ENCODE data around the gene STRIP1. TPM values are rescaled to one million over a fixed set of nuclear protein-coding genes. Genes with fewer than 3 reads are reported as not detected.

Gene STRIP1
- total and polyA plus RNA-seq, 2 donors (not counting 1 experiment from before 2014, with no cell fraction given), result 17.2 to 43.8 TPM

DNA sequence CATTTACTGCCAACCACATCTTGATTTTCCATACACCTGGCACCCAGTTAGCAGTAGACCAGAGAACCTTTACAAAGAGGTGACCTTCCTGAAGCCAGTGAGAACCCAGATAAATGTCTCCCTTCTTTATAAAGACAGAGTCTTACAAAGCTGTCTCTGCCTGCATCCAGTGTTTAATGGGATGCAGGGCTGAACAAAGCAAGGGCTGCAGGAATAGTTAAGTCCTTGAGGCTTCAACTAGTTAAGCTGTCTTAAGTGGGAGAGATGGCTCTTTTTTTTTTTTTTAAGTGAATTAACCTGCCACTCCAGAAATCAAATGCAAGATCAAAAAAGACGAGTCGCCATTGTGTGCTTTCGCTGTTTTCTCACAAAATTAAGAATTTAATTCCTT lies 48.4 kb upstream of the STRIP1 start:
- no peaks in the 10 kb centered on the region for H3K36me3 ChIP-seq (ENCODE audit: control insufficient read depth, insufficient read depth, low read length)
- no peak for TF ChIP-seq EZH2 (IDR thresholded peaks at IDR 0.05; ENCODE audit: low read length, missing control alignments)
- TF ChIP-seq, protein P1, sequence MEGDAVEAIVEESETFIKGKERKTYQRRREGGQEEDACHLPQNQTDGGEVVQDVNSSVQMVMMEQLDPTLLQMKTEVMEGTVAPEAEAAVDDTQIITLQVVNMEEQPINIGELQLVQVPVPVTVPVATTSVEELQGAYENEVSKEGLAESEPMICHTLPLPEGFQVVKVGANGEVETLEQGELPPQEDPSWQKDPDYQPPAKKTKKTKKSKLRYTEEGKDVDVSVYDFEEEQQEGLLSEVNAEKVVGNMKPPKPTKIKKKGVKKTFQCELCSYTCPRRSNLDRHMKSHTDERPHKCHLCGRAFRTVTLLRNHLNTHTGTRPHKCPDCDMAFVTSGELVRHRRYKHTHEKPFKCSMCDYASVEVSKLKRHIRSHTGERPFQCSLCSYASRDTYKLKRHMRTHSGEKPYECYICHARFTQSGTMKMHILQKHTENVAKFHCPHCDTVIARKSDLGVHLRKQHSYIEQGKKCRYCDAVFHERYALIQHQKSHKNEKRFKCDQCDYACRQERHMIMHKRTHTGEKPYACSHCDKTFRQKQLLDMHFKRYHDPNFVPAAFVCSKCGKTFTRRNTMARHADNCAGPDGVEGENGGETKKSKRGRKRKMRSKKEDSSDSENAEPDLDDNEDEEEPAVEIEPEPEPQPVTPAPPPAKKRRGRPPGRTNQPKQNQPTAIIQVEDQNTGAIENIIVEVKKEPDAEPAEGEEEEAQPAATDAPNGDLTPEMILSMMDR (conservative IDR thresholded peaks at IDR 0.05 in 1 of 2, IDR thresholded peaks at IDR 0.05 in 1 of 2; ENCODE audit: low read depth in 1 of 2, low read length in 2 of 2), result no peak
- peak overlapping the region; percentile 82 to 90 (median 89) for H3K4me3 ChIP-seq (replicated peaks in 1 of 4; ENCODE audit: control extremely low read depth in 1 of 4, insufficient read depth in 1 of 4, low read depth in 3 of 4, low read length in 4 of 4)
- no peak for DNase-seq (ENCODE audit: low read depth in 2 of 2)
- H3K4me1 ChIP-seq (ENCODE audit: control insufficient read depth, extremely low read depth, insufficient read depth, low read length), result peaks cover 6% of the 10 kb centered on the region
- H3K27me3 ChIP-seq (ENCODE audit: control insufficient read depth, insufficient read depth, low read length), result no peaks in the 10 kb centered on the region
- no peak overlapping the region for H3K9ac ChIP-seq (ENCODE audit: insufficient read depth, low read length)
- peak overlapping the region; percentile 97 for H3K27ac ChIP-seq (ENCODE audit: insufficient read depth, low read length)
- no peaks in the 10 kb centered on the region for H4K20me1 ChIP-seq (ENCODE audit: control insufficient read depth, extremely low read depth, insufficient read depth, low read length)
- H3K79me2 ChIP-seq (ENCODE audit: control insufficient read depth, insufficient read depth, low read length), result peaks cover 44% of the 10 kb centered on the region
- H2AFZ ChIP-seq (ENCODE audit: low read length), result no peak overlapping the region
- peak overlapping the region; percentile 96 for H3K4me2 ChIP-seq (ENCODE audit: extremely low read depth, insufficient read depth, low read length)
- H3K9me3 ChIP-seq (ENCODE audit: control insufficient read depth, insufficient read depth, low read depth, low read length), result no peaks in the 10 kb centered on the region

DNA sequence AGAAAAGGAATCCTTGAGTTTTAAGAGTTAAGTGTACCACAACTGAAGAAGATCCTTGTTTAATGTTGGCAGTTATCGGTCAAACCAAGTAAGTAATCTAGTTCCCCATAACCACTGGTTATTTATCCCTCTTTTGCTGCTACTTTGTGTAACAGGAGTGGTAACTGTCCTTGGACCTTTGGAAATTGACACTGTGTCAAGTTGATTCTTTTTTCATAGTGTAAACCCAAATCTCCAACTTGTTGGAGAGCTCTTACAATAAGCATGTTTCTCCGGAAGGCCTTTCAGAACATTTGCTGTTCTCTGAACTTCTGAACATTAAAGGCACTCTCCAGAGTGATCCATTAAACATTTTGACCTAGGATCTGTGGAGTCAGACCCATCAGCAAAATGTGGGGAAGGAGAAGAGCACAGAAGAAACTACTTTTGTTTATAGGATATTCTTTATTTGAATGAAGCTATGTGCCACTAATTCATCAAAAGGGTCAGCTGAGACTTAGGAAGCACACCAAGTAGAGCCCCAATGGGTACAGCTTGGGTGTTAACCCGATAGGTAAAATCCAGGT lies 46.0 kb upstream of the STRIP1 start:
- Histone ChIP-seq H4K20me1 (ENCODE audit: control insufficient read depth, extremely low read depth, insufficient read depth, low read length) (no peaks in the 10 kb centered on the region), H3K4me2 (ENCODE audit: extremely low read depth, insufficient read depth, low read length) (no peak overlapping the region), H3K36me3 (ENCODE audit: control insufficient read depth, insufficient read depth, low read length) (no peaks in the 10 kb centered on the region), H3K27me3 (ENCODE audit: control insufficient read depth, insufficient read depth, low read length) (no peaks in the 10 kb centered on the region), H3K9ac (ENCODE audit: insufficient read depth, low read length) (no peak overlapping the region), H3K9me3 (ENCODE audit: control insufficient read depth, insufficient read depth, low read depth, low read length) (no peaks in the 10 kb centered on the region), H2AFZ (ENCODE audit: low read length) (no peak overlapping the region), H3K4me3 (replicated peaks in 1 of 4; ENCODE audit: control extremely low read depth in 1 of 4, insufficient read depth in 1 of 4, low read depth in 3 of 4, low read length in 4 of 4) (no peak overlapping the region), H3K4me1 (ENCODE audit: control insufficient read depth, extremely low read depth, insufficient read depth, low read length) (peaks cover 6% of the 10 kb centered on the region), H3K79me2 (ENCODE audit: control insufficient read depth, insufficient read depth, low read length) (peaks cover 50% of the 10 kb centered on the region), H3K27ac (ENCODE audit: insufficient read depth, low read length) (no peak overlapping the region)
- no peak for DNase-seq (ENCODE audit: low read depth in 2 of 2)
- TF ChIP-seq EZH2 (IDR thresholded peaks at IDR 0.05; ENCODE audit: low read length, missing control alignments), result no peak
- TF ChIP-seq, protein P1 (conservative IDR thresholded peaks at IDR 0.05 in 1 of 2, IDR thresholded peaks at IDR 0.05 in 1 of 2; ENCODE audit: low read depth in 1 of 2, low read length in 2 of 2), result no peak

- H3K9me3 ChIP-seq (ENCODE audit: control insufficient read depth, insufficient read depth, low read depth, low read length), result no peaks in the 10 kb centered on the region
- H3K27me3 ChIP-seq (ENCODE audit: control insufficient read depth, insufficient read depth, low read length), result no peaks in the 10 kb centered on the region
- peak in 1 of 2 donors; percentile 54 for DNase-seq (ENCODE audit: low read depth in 2 of 2)
- TF ChIP-seq, protein P1 (conservative IDR thresholded peaks at IDR 0.05 in 1 of 2, IDR thresholded peaks at IDR 0.05 in 1 of 2; ENCODE audit: low read depth in 1 of 2, low read length in 2 of 2), result no peak
- no peak for TF ChIP-seq EZH2 (IDR thresholded peaks at IDR 0.05; ENCODE audit: low read length, missing control alignments)
- peaks cover 50% of the 10 kb centered on the region for H3K79me2 ChIP-seq (ENCODE audit: control insufficient read depth, insufficient read depth, low read length)
- H4K20me1 ChIP-seq (ENCODE audit: control insufficient read depth, extremely low read depth, insufficient read depth, low read length), result no peaks in the 10 kb centered on the region
- no peak overlapping the region for H3K4me3 ChIP-seq (replicated peaks in 1 of 4; ENCODE audit: control extremely low read depth in 1 of 4, insufficient read depth in 1 of 4, low read depth in 3 of 4, low read length in 4 of 4)
- no peak overlapping the region for H2AFZ ChIP-seq (ENCODE audit: low read length)
- no peak overlapping the region for H3K27ac ChIP-seq (ENCODE audit: insufficient read depth, low read length)
- H3K36me3 ChIP-seq (ENCODE audit: control insufficient read depth, insufficient read depth, low read length), result no peaks in the 10 kb centered on the region
- H3K9ac ChIP-seq (ENCODE audit: insufficient read depth, low read length), result no peak overlapping the region
- H3K4me2 ChIP-seq (ENCODE audit: extremely low read depth, insufficient read depth, low read length), result no peak overlapping the region
- H3K4me1 ChIP-seq (ENCODE audit: control insufficient read depth, extremely low read depth, insufficient read depth, low read length), result no peaks in the 10 kb centered on the region
Measured at GRCh38 chr1:109989506-109990301, 44.7 kb upstream of the STRIP1 start.

Measured in fibroblast of lung (primary cell).